T-helper 1 cell (primary cell): Measurements from ENCODE around the gene PEPD.
A peak's percentile ranks its signal among the peaks of the same experiment; 100 is the strongest.

Experiments
- DNase-seq, 5 donors: peaks; one replicate each; pipeline ENCODE4 v3.0.0-alpha.2; 2012 to 2020

PEPD gene

GRCh38 chr19:33436360-33437345 is 84.9 kb downstream of the PEPD start:
- DNase-seq: no peak

DNA sequence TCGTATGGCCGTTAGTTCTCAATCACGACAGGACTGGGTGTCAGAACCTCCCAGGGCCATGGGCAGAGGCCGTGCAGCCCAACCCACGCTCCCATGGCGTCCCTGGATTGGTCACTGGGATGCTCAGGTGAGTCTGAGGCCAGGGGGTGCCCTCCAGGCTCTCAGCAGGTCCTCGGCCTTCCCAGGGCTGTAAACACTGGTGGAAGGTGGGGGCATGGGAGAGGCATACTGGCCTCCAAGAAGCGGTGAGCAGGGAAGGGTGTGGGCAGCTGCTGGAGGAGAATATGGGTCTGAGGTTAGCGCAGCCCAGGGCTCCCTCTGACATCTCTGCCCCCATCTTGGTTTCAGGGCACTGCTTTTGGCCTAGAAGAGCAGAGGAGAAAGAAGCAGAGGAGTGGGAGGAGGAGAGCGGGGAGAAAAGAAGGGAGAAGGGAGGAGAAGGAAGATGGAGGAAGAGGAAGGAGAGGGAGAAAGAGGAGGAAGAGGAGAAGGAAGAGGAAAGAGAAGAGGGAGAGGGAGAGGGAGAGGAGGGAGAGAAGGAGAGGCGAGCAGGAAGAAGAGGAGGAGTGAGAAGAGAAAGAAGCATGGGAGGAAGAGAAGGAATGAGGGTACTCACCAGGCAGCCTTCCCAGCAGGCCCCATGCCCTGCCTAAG is 85.8 kb downstream of the PEPD start:
- no peak for DNase-seq

DNA sequence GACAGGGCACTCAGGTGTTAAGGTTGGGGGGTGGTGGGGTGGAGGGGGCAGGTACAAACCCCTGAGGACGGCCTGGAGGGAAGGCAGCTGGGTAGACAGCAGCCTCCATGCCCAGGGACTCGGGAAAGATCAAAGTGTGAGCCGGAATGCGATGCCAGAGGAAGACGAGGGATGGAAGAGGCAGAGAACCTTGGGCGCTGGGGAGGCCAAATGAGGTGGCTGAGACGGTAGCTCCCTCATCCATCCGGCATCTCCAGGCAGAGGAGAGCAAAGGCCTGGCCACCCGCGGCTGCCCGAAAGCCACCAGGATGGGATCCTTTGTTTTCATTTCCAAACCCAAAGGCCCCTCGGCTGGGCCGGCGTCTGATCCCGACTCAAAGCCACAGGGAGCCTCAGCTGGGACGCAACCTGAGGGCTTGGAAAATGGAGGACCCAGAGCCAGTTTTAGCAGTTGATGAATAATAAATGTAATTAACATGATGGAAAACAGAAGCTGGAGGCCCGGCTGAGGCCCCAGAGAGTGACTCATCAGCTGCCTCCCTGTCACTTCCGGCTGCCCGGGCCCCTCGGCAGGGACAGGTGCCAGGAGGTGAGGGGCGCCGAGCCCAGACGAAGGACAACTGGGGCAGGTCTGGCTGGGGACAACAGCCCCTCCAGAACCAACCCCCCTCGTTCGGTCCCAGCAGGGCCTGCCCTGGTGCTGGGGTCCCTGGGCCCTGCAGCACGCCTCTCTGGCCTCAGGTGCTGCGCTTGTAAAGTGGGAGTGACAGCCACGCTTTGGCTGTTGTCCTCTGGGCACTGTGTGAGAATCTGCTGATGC is 86.5 kb downstream of the PEPD start:
- DNase-seq: no peak

- DNase-seq: no peak
Measured at GRCh38 chr19:33434069-33434885, 87.3 kb downstream of the PEPD start.

- DNase-seq: no peak
Measured at GRCh38 chr19:33432446-33433170, 89.0 kb downstream of the PEPD start.

GRCh38 chr19:33432015-33432414 is 89.6 kb downstream of the PEPD start:
- no peak for DNase-seq

GRCh38 chr19:33430674-33431277 is 90.8 kb downstream of the PEPD start:
- DNase-seq: peak in 4 of 5 donors; percentile 40 to 48 (median 42)

DNA sequence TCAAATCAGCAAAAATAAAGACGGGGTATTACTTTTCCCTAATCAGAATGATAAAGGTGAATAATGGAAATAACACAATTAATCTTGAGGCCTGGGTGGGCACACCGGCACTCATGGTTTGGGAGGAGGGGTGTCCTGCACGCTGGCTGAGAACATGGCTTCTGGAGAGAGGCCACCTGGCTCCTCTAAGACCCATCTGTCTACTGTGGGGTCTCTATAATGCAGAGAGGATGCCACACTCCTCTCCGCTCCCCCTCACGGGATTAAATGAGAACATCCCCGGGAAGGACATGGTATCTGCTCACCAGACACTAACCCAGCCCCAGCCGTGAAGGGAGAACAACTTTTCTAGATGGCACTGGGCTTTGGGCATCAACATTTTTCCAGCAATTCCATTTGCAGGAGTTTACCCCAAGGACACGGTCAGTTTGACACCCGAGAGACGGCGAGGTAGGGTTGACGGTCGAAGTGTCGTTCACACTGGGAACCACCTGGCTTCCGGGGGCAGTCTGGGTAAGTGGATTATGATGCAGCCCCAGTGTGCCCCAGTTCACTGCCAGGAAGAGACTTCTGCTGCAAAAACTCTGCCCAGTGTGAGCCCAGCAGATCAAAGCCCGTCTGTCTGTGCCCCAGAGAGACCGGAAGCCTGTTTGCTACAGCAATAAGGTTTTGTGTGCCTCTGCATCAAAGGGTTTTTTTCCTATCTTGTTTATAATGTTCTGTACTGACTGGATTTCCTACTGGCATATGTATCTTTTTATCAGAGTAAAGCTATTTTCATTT is 91.5 kb downstream of the PEPD start:
- DNase-seq: peak in 1 of 5 donors; percentile 45

- DNase-seq: no peak
Measured at GRCh38 chr19:33428627-33429125, 92.9 kb downstream of the PEPD start.

GRCh38 chr19:33427801-33428626 is 93.6 kb downstream of the PEPD start:
- DNase-seq: no peak

DNA sequence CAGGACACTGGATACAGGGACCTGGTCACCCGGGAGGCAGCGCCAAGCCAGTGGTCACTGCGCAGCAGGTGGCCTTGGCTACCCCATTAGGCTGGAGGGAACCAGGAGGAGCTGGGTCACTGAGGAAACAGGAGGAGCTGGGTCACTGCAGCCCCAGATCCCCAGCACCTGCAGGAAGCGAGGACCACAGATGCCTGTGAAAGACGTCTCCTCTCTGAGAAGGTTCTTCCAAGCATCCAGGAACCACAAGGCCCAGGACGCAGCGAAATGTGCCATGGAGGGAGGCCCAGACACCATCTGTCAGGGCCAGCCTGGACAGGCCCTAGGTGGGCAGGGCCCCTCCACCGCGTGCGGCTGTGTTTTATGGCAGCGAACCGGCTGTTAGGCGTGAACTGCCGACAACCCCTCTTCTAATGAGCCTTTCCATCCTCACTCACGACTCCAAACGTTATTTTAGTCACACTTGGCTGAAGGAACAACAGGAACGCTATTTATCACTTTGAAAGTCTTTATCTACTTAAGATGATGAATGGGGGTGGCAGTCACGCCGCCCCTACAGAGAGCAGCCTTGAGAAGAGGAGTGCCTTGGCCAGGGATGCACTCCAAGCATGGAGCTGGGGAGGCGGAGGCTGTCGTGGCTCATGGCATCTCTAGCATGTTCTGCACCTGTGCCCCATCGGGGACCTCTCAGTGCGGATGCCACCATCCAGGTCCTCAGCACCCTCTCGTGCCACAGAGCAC is 94.8 kb downstream of the PEPD start:
- DNase-seq: no peak

GRCh38 chr19:33424181-33424580 is 97.4 kb downstream of the PEPD start:
- DNase-seq: no peak

- DNase-seq: no peak
Measured at GRCh38 chr19:33422369-33423180, 99.0 kb downstream of the PEPD start.

GRCh38 chr19:33421368-33421767 is 100.2 kb downstream of the PEPD start:
- no peak for DNase-seq

- DNase-seq: no peak
Measured at GRCh38 chr19:33420821-33421220, 100.8 kb downstream of the PEPD start.

DNA sequence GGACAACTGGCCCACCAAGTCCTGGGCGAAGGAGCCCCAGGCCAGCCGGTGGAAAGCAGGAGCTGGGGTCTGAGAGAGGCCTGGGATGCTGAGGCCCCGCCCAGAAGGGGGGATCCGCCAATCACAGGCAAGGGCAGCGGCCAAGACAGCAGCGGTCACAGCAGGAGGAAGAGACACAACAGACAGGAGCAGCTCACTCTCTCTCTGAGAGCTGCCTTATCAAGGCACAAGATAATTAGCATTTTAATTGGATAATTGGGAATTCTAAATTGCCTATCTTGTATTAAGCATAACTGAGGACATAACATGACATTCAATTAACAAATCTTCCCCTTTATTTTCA is 101.8 kb downstream of the PEPD start:
- no peak for DNase-seq
